IMR-90 (cell line): ENCODE data around the gene SLC35D3. TPM values are rescaled to one million over a fixed set of nuclear protein-coding genes. Genes with fewer than 3 reads are reported as not detected.

Source experiments
- ATAC-seq: fragments of 200-7000 bp; cut with Tn5 transposase; 2 replicates; pipeline ENCODE4 v1.9.1; 2020; ENCODE audit warnings: low read depth, mild to moderate bottlenecking, moderate library complexity
- BruUV-seq: library from RNA; stranded (reverse); fragments of 400-500 nt; replicated peaks from 2 replicates; lab custom pipeline; 2021; lab: Mats Ljungman, UMichigan
- CTCF ChIA-PET: fragments of 300-600 bp; formaldehyde crosslinking; extraction: SDS; loops from one replicate; lab custom pipeline; 2021; ENCODE audit warnings: antibody characterized with exemption; lab: Yijun Ruan, JAX
- POLR2A ChIA-PET: fragments of 300-600 bp; sonication (Branson Sonifier 250); formaldehyde crosslinking; loops from one replicate; lab custom pipeline; 2022; ENCODE audit warnings: antibody characterized with exemption; ENCODE audit not compliant: unreplicated experiment; lab: Charles Lee
- DNase-seq: peaks from one replicate; pipeline ENCODE4 v3.0.0; 2013
- H2AFZ ChIP-seq: replicated peaks from 2 replicates; pipeline ENCODE3; 2013; ENCODE audit warnings: low read length, mild to moderate bottlenecking; ENCODE audit not compliant: poor library complexity
- H2AK5ac ChIP-seq: 2 replicates; pipeline ENCODE4 v1.6.1; 2013; ENCODE audit warnings: low read depth, low read length, inconsistent platforms
- H2AK9ac ChIP-seq: replicated peaks from 2 replicates; pipeline ENCODE3; 2013; ENCODE audit warnings: mild to moderate bottlenecking, low read depth, low read length, moderate library complexity; ENCODE audit not compliant: poor library complexity
- H2BK120ac ChIP-seq: 2 replicates; pipeline ENCODE4 v1.6.1; 2013; ENCODE audit warnings: low read depth, low read length, inconsistent platforms
- H2BK15ac ChIP-seq: 3 replicates; pipeline ENCODE4 v1.6.1; 2013; ENCODE audit warnings: low read depth, low read length, inconsistent platforms
- H2BK20ac ChIP-seq: 2 replicates; pipeline ENCODE4 v1.6.1; 2013; ENCODE audit warnings: low read depth, mild to moderate bottlenecking, inconsistent platforms, low read length, moderate library complexity
- H2BK5ac ChIP-seq: 2 replicates; pipeline ENCODE4 v1.6.1; 2013; ENCODE audit warnings: mild to moderate bottlenecking, low read depth, low read length, inconsistent platforms; ENCODE audit not compliant: poor library complexity, severe bottlenecking
- H3K14ac ChIP-seq: replicated peaks from 2 replicates; pipeline ENCODE4 v1.6.1; 2013; ENCODE audit warnings: low read depth, low read length, inconsistent platforms
- H3K18ac ChIP-seq: 2 replicates; pipeline ENCODE4 v1.6.1; 2013; ENCODE audit warnings: low read depth, low read length, control low read depth
- H3K23ac ChIP-seq: 2 replicates; pipeline ENCODE4 v1.6.1; 2013; ENCODE audit warnings: low read depth, low read length, inconsistent platforms
- H3K27ac ChIP-seq: 2 replicates; pipeline ENCODE4 v1.5.1; 2013; ENCODE audit warnings: mild to moderate bottlenecking, control low read depth, low read length; ENCODE audit not compliant: insufficient read depth
- H3K27me3 ChIP-seq: 2 replicates; pipeline ENCODE4 v1.6.1; 2013; ENCODE audit warnings: low read length; ENCODE audit not compliant: control insufficient read depth, insufficient read depth
- H3K36me3 ChIP-seq: 2 replicates; pipeline ENCODE4 v1.6.1; 2013; ENCODE audit warnings: low read length, mixed read lengths; ENCODE audit not compliant: control insufficient read depth, insufficient read depth
- H3K4ac ChIP-seq: 2 replicates; pipeline ENCODE4 v1.6.1; 2013; ENCODE audit warnings: low read depth, low read length, inconsistent platforms
- H3K4me1 ChIP-seq: 2 replicates; pipeline ENCODE4 v1.6.1; 2013; ENCODE audit warnings: low read length, mixed read lengths; ENCODE audit not compliant: control insufficient read depth, insufficient read depth
- H3K4me2 ChIP-seq: 2 replicates; pipeline ENCODE4 v1.6.1; 2013; ENCODE audit warnings: low read depth, mild to moderate bottlenecking, control low read depth, low read length, moderate library complexity
- H3K4me3 ChIP-seq: 2 replicates; pipeline ENCODE4 v1.5.1; 2013; ENCODE audit warnings: low read depth, mild to moderate bottlenecking, control low read depth, low read length, moderate library complexity; ENCODE audit not compliant: insufficient read depth
- H3K56ac ChIP-seq: 2 replicates; pipeline ENCODE4 v1.6.1; 2013; ENCODE audit warnings: low read length, inconsistent platforms; ENCODE audit not compliant: insufficient read depth; ENCODE audit errors: extremely low read depth
- H3K79me1 ChIP-seq, 2 experiments: 2 replicates each; pipeline ENCODE4 v1.6.1; 2013; ENCODE audit warnings: low read length in 2 of 2, inconsistent platforms in 1 of 2, low read depth in 1 of 2
- H3K9ac ChIP-seq: 2 replicates; pipeline ENCODE4 v1.6.1; 2013; ENCODE audit warnings: low read depth, low read length, control low read depth
- H3K9me1 ChIP-seq: 2 replicates; pipeline ENCODE4 v1.6.1; 2013; ENCODE audit warnings: low read length, inconsistent platforms; ENCODE audit not compliant: insufficient read depth
- H3K9me3 ChIP-seq: 2 replicates; pipeline ENCODE4 v1.6.1; 2013; ENCODE audit warnings: low read length; ENCODE audit not compliant: control insufficient read depth, insufficient read depth
- H4K20me1 ChIP-seq: 2 replicates; pipeline ENCODE4 v1.6.1; 2013; ENCODE audit warnings: low read length, inconsistent platforms; ENCODE audit not compliant: insufficient read depth
- H4K5ac ChIP-seq: 2 replicates; pipeline ENCODE4 v1.6.1; 2013; ENCODE audit warnings: mild to moderate bottlenecking, low read depth, low read length, control low read depth
- H4K8ac ChIP-seq, 2 experiments: 2 replicates each; pipeline ENCODE4 v1.6.1; 2013; ENCODE audit warnings: low read depth in 2 of 2, low read length in 2 of 2, control low read depth in 1 of 2, inconsistent platforms in 1 of 2
- H4K91ac ChIP-seq: 2 replicates; pipeline ENCODE4 v1.6.1; 2013; ENCODE audit warnings: low read depth, low read length, inconsistent platforms; ENCODE audit not compliant: insufficient read depth
- CEBPB ChIP-seq: IDR thresholded peaks from 2 replicates; pipeline ENCODE4 v1.6.1; 2012; ENCODE audit warnings: low read depth, low read length, improper control_type of control experiment
- CTCF ChIP-seq: conservative IDR thresholded peaks from 2 replicates; pipeline ENCODE4 v1.5.1; 2012; ENCODE audit warnings: mild to moderate bottlenecking, low read depth, low read length, improper control_type of control experiment
- MAFK ChIP-seq: IDR thresholded peaks from 2 replicates; pipeline ENCODE4 v1.6.1; 2012; ENCODE audit warnings: low read depth, low read length, improper control_type of control experiment
- MAZ ChIP-seq: IDR thresholded peaks from 2 replicates; pipeline ENCODE4 v1.6.1; 2012; ENCODE audit warnings: low read depth, mild to moderate bottlenecking, low read length, improper control_type of control experiment, moderate library complexity, borderline replicate concordance
- NFE2L2 ChIP-seq: fragments of 150-350 bp; IDR thresholded peaks from 2 replicates; pipeline ENCODE4 v1.6.1; 2016; ENCODE audit warnings: low read depth, mild to moderate bottlenecking, low read length
- RAD21 ChIP-seq: IDR thresholded peaks from 2 replicates; pipeline ENCODE4 v1.6.1; 2012; ENCODE audit warnings: low read length, improper control_type of control experiment
- WGBS, 2 experiments: methylation state at CpG; one replicate each; pipeline versions ENCODE4 v1.1.5 to v1.1.7; 2013; ENCODE audit warnings: missing lambda C conversion rate in 2 of 2; ENCODE audit not compliant: insufficient read length in 1 of 2; ENCODE audit errors: extremely low coverage in 2 of 2; 5-methylcytosine and 5-hydroxymethylcytosine counted together
- dilution Hi-C: fragments of 300-500 bp; cut with HindIII; formaldehyde crosslinking; loops from one replicate; pipeline ENCODE4 v1.14.3; 2018; ENCODE audit warnings: low sequenced_read_pairs; ENCODE audit not compliant: unreplicated experiment
- in situ Hi-C: fragments of 300-500 bp; cut with MboI; formaldehyde crosslinking; loops from 3 replicates; pipeline ENCODE4 v1.14.3; 2019; ENCODE audit warnings: low sequenced_read_pairs, inconsistent platforms, mixed read lengths
- intact Hi-C: fragments of 100-400 bp; cut with micrococcal nuclease; formaldehyde crosslinking; loops from 2 replicates; pipeline ENCODE4 v1.10.0; 2022
- polyA plus RNA-seq, 3 experiments: library from polyadenylated mRNA; depleted of rRNA; stranded (reverse); fragments of >200 nt; gene quantifications; 2 replicates each; pipeline ENCODE4 v1.2.3, GENCODE V29; 2012; ENCODE audit warnings: low replicate concordance in 1 of 3
- total RNA-seq: library from RNA; depleted of rRNA; stranded (reverse); fragments of >200 nt; gene quantifications from 2 replicates; pipeline ENCODE4 v1.2.3, GENCODE V29; 2012

The SLC35D3 gene
- total and polyA plus RNA-seq, 2 of the 4 experiments (the other 2 are of a cell fraction), result not detected

- Histone ChIP-seq H3K36me3 (no peaks in the 10 kb centered on the region), H2AFZ (no peak overlapping the region), H4K8ac (no peak overlapping the region), H2AK9ac (no peak overlapping the region), H3K4me2 (no peak overlapping the region), H3K4ac (no peak overlapping the region), H3K56ac (no peak overlapping the region), H2BK15ac (no peak overlapping the region), H3K4me3 (no peak overlapping the region), H3K27ac (no peak overlapping the region), H2BK5ac (no peak overlapping the region), H2AK5ac (no peak overlapping the region), H4K20me1 (no peaks in the 10 kb centered on the region), H3K4me1 (peaks cover 2% of the 10 kb centered on the region; the same call in 1 of the 2 replicates), H3K23ac (no peak overlapping the region), H3K18ac (no peak overlapping the region), H3K9ac (no peak overlapping the region), H3K9me1 (peaks cover 1% of the 10 kb centered on the region; the same call in 1 of the 2 replicates), H3K27me3 (peaks cover 5% of the 10 kb centered on the region), H3K79me1 (no peaks in the 10 kb centered on the region), H2BK20ac (no peak overlapping the region), H4K91ac (no peak overlapping the region), H4K5ac (no peak overlapping the region), H3K9me3 (no peaks in the 10 kb centered on the region), H3K14ac (no peak overlapping the region), H2BK120ac (no peak overlapping the region)
- in situ Hi-C loops, result no loop called here
- ATAC-seq (no peak), DNase-seq (no peak)
- WGBS, 2 experiments, result 78% methylated on average over 3 of the region's 5 CpGs; no CpG with 5 or more reads in 1 of the 2 experiments
- dilution Hi-C loops, result no loop called here
- no TSS peak for BruUV-seq
- intact Hi-C loops, result no loop called here
- CTCF ChIA-PET, result no interaction called here
- POLR2A ChIA-PET, result no interaction called here
- no peak for TF ChIP-seq MAFK
- no peak for TF ChIP-seq NFE2L2
- TF ChIP-seq RAD21, result no peak
- no peak for TF ChIP-seq CEBPB
- TF ChIP-seq CTCF, result no peak
- TF ChIP-seq MAZ, result no peak
Observed at GRCh38 chr6:136958168-136958567, 36.1 kb downstream of the SLC35D3 start.
